HepG2 (cell line): Measurements from ENCODE around the gene TST. TPM values are rescaled to one million over a fixed set of nuclear protein-coding genes. Genes with fewer than 3 reads are reported as not detected.

Experiments
- BORCS8-MEF2B ChIP-seq: sonication (generic); formaldehyde crosslinking; IDR thresholded peaks from 2 replicates; pipeline ENCODE4 v1.8.0; 2022; ENCODE audit warnings: mild to moderate bottlenecking, missing genetic modification reagents
- HOXA9 ChIP-seq: sonication (generic); formaldehyde crosslinking; IDR thresholded peaks from 2 replicates; pipeline ENCODE4 v1.8.1; 2022; ENCODE audit warnings: missing genetic modification reagents, mild to moderate bottlenecking, moderate library complexity, borderline replicate concordance
- KMT2B ChIP-seq: IDR thresholded peaks from 2 replicates; pipeline ENCODE4 v1.6.1; 2016; ENCODE audit warnings: missing genetic modification reagents, missing compliant biosample characterization
- MEIS2 ChIP-seq: sonication (generic); formaldehyde crosslinking; IDR thresholded peaks from 2 replicates; pipeline ENCODE4 v1.9.0; 2021; ENCODE audit warnings: mild to moderate bottlenecking, missing genetic modification reagents
- NCOA2 ChIP-seq: sonication (generic); formaldehyde crosslinking; IDR thresholded peaks from 2 replicates; pipeline ENCODE4 v1.8.0; 2022; ENCODE audit warnings: inconsistent platforms
- NFKBIZ ChIP-seq: IDR thresholded peaks from 2 replicates; pipeline ENCODE4 v1.6.1; 2018; ENCODE audit warnings: missing genetic modification reagents, missing compliant biosample characterization
- NONO ChIP-seq, 2 experiments: fragments of 450-650 bp in 1 of 2; sonication (generic) in 1 of 2; formaldehyde crosslinking in 1 of 2; IDR thresholded peaks in 1 of 2; conservative IDR thresholded peaks in 1 of 2; 2 replicates each; pipeline versions ENCODE4 v1.6.1 to v1.8.0; 2017 to 2022; ENCODE audit warnings: mild to moderate bottlenecking in 1 of 2, missing genetic modification reagents in 1 of 2, moderate library complexity in 1 of 2
- RBM39 ChIP-seq: fragments of 200-400 bp; formaldehyde crosslinking; IDR thresholded peaks from one replicate; pipeline ENCODE4 v1.6.1; 2018; ENCODE audit warnings: antibody characterized with exemption, mild to moderate bottlenecking, low read depth, low read length; ENCODE audit not compliant: poor library complexity, severe bottlenecking
- RFXAP ChIP-seq: sonication (generic); formaldehyde crosslinking; IDR thresholded peaks from 2 replicates; pipeline ENCODE4 v1.4.0; 2020; ENCODE audit warnings: missing genetic modification reagents, borderline replicate concordance
- RORA ChIP-seq: sonication (generic); formaldehyde crosslinking; IDR thresholded peaks from 2 replicates; pipeline ENCODE4 v1.5.0; 2020; ENCODE audit warnings: mild to moderate bottlenecking, missing genetic modification reagents, moderate library complexity
- ZFP62 ChIP-seq: sonication (generic); formaldehyde crosslinking; IDR thresholded peaks from 2 replicates; pipeline ENCODE4 v1.4.0; 2020; ENCODE audit warnings: missing genetic modification reagents
- ZNF121 ChIP-seq: sonication (generic); formaldehyde crosslinking; IDR thresholded peaks from 2 replicates; pipeline ENCODE4 v1.5.0; 2020; ENCODE audit warnings: mild to moderate bottlenecking, missing genetic modification reagents
- ZNF143 ChIP-seq: sonication (generic); formaldehyde crosslinking; IDR thresholded peaks from 2 replicates; pipeline ENCODE4 v1.4.0; 2020; ENCODE audit warnings: missing genetic modification reagents
- ZNF850 ChIP-seq: sonication (generic); formaldehyde crosslinking; conservative IDR thresholded peaks from 2 replicates; pipeline ENCODE4 v1.9.0; 2021; ENCODE audit warnings: mild to moderate bottlenecking, missing genetic modification reagents
- polyA plus RNA-seq, 8 experiments: library from polyadenylated mRNA; depleted of rRNA in 3 of 8; stranded (reverse) in 7 of 8; unstranded in 1 of 8; fragments of >200 nt; fragmentation: Illumina TruSeq in 4 of 8; extraction: Trizol in 4 of 8; gene quantifications; 2 replicates each; pipeline versions ENCODE4 v1.2.1 to v1.2.3, GENCODE V29; 2011 to 2016; ENCODE audit warnings: low read depth in 4 of 8, missing spikeins in 1 of 8, mixed read lengths in 1 of 8; ENCODE audit not compliant: insufficient read depth in 1 of 8
- total RNA-seq, 5 experiments: library from RNA; depleted of rRNA; stranded (reverse); fragments of >200 nt; fragmentation: Illumina TruSeq; extraction: Trizol; gene quantifications; 2 replicates each; pipeline ENCODE4 v1.2.3, GENCODE V29; 2016; ENCODE audit warnings: low read depth in 1 of 5
- TF ChIP-seq, protein P1 (sequence below): sonication (generic); formaldehyde crosslinking; IDR thresholded peaks from 2 replicates; pipeline ENCODE4 v1.8.1; 2023; ENCODE audit warnings: mild to moderate bottlenecking, missing genetic modification reagents
- TF ChIP-seq, protein P2 (sequence below): sonication (generic); formaldehyde crosslinking; IDR thresholded peaks from 2 replicates; pipeline ENCODE4 v1.5.0; 2020; ENCODE audit warnings: mild to moderate bottlenecking, missing genetic modification reagents, moderate library complexity
- TF ChIP-seq, protein P3 (sequence below): sonication (generic); formaldehyde crosslinking; IDR thresholded peaks from 2 replicates; pipeline ENCODE4 v1.4.0; 2020; ENCODE audit warnings: missing genetic modification reagents
- TF ChIP-seq, protein P4 (sequence below), 2 experiments: sonication (generic) in 1 of 2; formaldehyde crosslinking in 1 of 2; IDR thresholded peaks; 2 replicates each; pipeline versions ENCODE4 v1.4.0 to v1.6.1; 2018 to 2020; ENCODE audit warnings: missing genetic modification reagents in 2 of 2, borderline replicate concordance in 1 of 2, low read depth in 1 of 2, mild to moderate bottlenecking in 1 of 2, missing biosample characterization in 1 of 2
- TF ChIP-seq, protein P5 (sequence below): sonication (generic); IDR thresholded peaks from 2 replicates; pipeline ENCODE4 v1.6.1; 2016; ENCODE audit warnings: low read depth, borderline replicate concordance

Gene TST
- total and polyA plus RNA-seq, 2 of the 13 experiments (the other 11 are each of a cell fraction or from before 2014, with no cell fraction given), result 44.6 to 63.6 TPM

DNA sequence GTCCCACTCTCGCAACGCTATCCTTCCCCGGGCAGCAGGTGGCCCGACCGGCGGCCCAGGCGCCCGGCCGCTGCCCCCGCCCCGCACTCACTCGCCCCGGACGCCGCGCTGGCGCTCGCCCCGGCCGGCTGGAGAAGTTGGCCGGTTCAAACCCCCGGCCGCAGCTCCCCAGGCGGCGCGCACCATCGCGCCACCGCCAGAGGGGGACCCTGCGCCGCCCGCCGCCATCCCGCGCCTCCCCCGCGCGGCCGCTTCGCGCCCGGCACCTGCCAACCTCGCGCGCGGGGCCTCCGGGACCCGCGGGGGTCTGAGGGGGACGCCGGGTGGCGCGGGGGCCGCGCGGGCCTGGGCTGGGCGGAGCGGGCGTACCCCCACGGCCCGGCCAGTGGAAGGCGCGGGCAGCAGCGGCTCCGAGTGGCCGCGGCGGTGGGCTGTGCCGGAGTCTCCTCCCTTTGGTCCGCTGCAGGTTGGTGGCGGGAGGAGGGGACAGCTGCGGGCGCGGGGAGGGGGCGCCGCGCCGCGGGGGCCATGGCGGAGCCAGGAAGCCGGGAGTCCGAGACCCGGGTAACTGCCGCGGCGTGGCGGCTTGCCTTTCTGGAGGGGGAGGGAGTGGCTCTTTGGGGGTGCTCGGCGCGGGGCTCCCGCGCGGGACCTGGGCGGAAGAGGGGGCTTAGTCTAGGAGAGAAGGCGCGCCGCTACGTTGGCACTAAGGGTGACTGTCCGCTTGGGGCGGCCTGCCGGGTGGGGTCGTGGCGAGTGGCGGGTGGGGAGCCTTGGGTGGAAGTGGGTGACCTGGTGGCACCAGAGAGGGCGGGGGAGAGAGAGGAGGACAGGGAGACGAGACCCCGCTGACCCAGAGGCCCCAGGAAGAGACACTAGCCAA is at the start of gene TST, which contains the start of gene MPST (continued):
- TF ChIP-seq, protein P1, sequence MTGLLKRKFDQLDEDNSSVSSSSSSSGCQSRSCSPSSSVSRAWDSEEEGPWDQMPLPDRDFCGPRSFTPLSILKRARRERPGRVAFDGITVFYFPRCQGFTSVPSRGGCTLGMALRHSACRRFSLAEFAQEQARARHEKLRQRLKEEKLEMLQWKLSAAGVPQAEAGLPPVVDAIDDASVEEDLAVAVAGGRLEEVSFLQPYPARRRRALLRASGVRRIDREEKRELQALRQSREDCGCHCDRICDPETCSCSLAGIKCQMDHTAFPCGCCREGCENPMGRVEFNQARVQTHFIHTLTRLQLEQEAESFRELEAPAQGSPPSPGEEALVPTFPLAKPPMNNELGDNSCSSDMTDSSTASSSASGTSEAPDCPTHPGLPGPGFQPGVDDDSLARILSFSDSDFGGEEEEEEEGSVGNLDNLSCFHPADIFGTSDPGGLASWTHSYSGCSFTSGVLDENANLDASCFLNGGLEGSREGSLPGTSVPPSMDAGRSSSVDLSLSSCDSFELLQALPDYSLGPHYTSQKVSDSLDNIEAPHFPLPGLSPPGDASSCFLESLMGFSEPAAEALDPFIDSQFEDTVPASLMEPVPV (CRISPR knock-in tag), result no peak
- TF ChIP-seq KMT2B, result no peak
- peak; percentile 53; the same call in 1 of the 2 replicates for TF ChIP-seq RFXAP (CRISPR knock-in tag)
- TF ChIP-seq RORA (CRISPR knock-in tag), result 0 out of 2 replicates have a peak, but pooled peaks have one; percentile 18
- TF ChIP-seq, protein P2, sequence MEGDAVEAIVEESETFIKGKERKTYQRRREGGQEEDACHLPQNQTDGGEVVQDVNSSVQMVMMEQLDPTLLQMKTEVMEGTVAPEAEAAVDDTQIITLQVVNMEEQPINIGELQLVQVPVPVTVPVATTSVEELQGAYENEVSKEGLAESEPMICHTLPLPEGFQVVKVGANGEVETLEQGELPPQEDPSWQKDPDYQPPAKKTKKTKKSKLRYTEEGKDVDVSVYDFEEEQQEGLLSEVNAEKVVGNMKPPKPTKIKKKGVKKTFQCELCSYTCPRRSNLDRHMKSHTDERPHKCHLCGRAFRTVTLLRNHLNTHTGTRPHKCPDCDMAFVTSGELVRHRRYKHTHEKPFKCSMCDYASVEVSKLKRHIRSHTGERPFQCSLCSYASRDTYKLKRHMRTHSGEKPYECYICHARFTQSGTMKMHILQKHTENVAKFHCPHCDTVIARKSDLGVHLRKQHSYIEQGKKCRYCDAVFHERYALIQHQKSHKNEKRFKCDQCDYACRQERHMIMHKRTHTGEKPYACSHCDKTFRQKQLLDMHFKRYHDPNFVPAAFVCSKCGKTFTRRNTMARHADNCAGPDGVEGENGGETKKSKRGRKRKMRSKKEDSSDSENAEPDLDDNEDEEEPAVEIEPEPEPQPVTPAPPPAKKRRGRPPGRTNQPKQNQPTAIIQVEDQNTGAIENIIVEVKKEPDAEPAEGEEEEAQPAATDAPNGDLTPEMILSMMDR (CRISPR knock-in tag), result 0 out of 2 replicates have a peak, but pooled peaks have one; percentile 8
- TF ChIP-seq NCOA2 (CRISPR knock-in tag), result no peak
- TF ChIP-seq, protein P3, sequence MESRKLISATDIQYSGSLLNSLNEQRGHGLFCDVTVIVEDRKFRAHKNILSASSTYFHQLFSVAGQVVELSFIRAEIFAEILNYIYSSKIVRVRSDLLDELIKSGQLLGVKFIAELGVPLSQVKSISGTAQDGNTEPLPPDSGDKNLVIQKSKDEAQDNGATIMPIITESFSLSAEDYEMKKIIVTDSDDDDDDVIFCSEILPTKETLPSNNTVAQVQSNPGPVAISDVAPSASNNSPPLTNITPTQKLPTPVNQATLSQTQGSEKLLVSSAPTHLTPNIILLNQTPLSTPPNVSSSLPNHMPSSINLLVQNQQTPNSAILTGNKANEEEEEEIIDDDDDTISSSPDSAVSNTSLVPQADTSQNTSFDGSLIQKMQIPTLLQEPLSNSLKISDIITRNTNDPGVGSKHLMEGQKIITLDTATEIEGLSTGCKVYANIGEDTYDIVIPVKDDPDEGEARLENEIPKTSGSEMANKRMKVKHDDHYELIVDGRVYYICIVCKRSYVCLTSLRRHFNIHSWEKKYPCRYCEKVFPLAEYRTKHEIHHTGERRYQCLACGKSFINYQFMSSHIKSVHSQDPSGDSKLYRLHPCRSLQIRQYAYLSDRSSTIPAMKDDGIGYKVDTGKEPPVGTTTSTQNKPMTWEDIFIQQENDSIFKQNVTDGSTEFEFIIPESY, result no peak
- TF ChIP-seq ZNF121 (CRISPR knock-in tag), result 0 out of 2 replicates have a peak, but pooled peaks have one; percentile 28
- TF ChIP-seq MEIS2 (CRISPR knock-in tag), result peak; percentile 44; the same call in 1 of the 2 replicates
- TF ChIP-seq BORCS8-MEF2B (CRISPR knock-in tag), result no peak
- peak; percentile 51 for TF ChIP-seq RBM39
- TF ChIP-seq HOXA9 (CRISPR knock-in tag), result 0 out of 2 replicates have a peak, but pooled peaks have one; percentile 65
- no peak for TF ChIP-seq ZNF850 (CRISPR knock-in tag)
- TF ChIP-seq, protein P4, sequence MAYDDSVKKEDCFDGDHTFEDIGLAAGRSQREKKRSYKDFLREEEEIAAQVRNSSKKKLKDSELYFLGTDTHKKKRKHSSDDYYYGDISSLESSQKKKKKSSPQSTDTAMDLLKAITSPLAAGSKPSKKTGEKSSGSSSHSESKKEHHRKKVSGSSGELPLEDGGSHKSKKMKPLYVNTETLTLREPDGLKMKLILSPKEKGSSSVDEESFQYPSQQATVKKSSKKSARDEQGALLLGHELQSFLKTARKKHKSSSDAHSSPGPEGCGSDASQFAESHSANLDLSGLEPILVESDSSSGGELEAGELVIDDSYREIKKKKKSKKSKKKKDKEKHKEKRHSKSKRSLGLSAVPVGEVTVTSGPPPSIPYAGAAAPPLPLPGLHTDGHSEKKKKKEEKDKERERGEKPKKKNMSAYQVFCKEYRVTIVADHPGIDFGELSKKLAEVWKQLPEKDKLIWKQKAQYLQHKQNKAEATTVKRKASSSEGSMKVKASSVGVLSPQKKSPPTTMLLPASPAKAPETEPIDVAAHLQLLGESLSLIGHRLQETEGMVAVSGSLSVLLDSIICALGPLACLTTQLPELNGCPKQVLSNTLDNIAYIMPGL (CRISPR knock-in tag; IDR thresholded peaks at IDR 0.05; ENCODE audit: borderline replicate concordance in 1 of 2, low read depth in 1 of 2), result 0 out of 4 replicates have a peak, but pooled peaks of 1 of the 2 experiments have one; percentile 19
- TF ChIP-seq NFKBIZ (CRISPR knock-in tag), result no peak
- TF ChIP-seq ZFP62 (CRISPR knock-in tag), result no peak
- TF ChIP-seq, protein P5, sequence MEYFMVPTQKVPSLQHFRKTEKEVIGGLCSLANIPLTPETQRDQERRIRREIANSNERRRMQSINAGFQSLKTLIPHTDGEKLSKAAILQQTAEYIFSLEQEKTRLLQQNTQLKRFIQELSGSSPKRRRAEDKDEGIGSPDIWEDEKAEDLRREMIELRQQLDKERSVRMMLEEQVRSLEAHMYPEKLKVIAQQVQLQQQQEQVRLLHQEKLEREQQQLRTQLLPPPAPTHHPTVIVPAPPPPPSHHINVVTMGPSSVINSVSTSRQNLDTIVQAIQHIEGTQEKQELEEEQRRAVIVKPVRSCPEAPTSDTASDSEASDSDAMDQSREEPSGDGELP, result peak; percentile 75; the same call in 1 of the 2 replicates
- no peak for TF ChIP-seq ZNF143 (CRISPR knock-in tag)
- no peak for TF ChIP-seq NONO (IDR thresholded peaks at IDR 0.05)
- TF ChIP-seq NONO (CRISPR knock-in tag; conservative IDR thresholded peaks at IDR 0.05), result peak; percentile 84
